ENCODE results near the gene YPEL5. TPM values are rescaled to one million over a fixed set of nuclear protein-coding genes. Genes with fewer than 3 reads are reported as not detected.

Gene YPEL5
- total RNA-seq, 1 donor from 2014 or later, result 71.5 TPM

GRCh38 chr2:30178618-30179434, 32.0 kb downstream of the YPEL5 start:
- Mint-ChIP-seq H3K27me3 (ENCODE audit: unreplicated experiment) (peaks cover 2% of the 10 kb centered on the region), H3K9me3 (ENCODE audit: unreplicated experiment) (no peaks in the 10 kb centered on the region), H3K36me3 (ENCODE audit: unreplicated experiment) (no peaks in the 10 kb centered on the region), H3K4me3 (ENCODE audit: unreplicated experiment) (no peak overlapping the region), H3K27ac (ENCODE audit: unreplicated experiment) (no peak overlapping the region), H3K4me1 (ENCODE audit: low read depth, unreplicated experiment) (peaks cover 13% of the 10 kb centered on the region)
- DNase-seq, result no peak
- TF ChIP-seq CTCF (IDR thresholded peaks at IDR 0.05; ENCODE audit: partially characterized antibody, unreplicated experiment), result no peak

GRCh38 chr2:30179536-30179935, 32.7 kb downstream of the YPEL5 start:
- H3K4me1 Mint-ChIP-seq (ENCODE audit: low read depth, unreplicated experiment), result peaks cover 9% of the 10 kb centered on the region
- H3K27ac Mint-ChIP-seq (ENCODE audit: unreplicated experiment), result no peak overlapping the region
- H3K27me3 Mint-ChIP-seq (ENCODE audit: unreplicated experiment), result peaks cover 2% of the 10 kb centered on the region
- no peak for DNase-seq
- H3K4me3 Mint-ChIP-seq (ENCODE audit: unreplicated experiment), result no peak overlapping the region
- TF ChIP-seq CTCF (IDR thresholded peaks at IDR 0.05; ENCODE audit: partially characterized antibody, unreplicated experiment), result no peak
- no peaks in the 10 kb centered on the region for H3K9me3 Mint-ChIP-seq (ENCODE audit: unreplicated experiment)
- no peaks in the 10 kb centered on the region for H3K36me3 Mint-ChIP-seq (ENCODE audit: unreplicated experiment)

GRCh38 chr2:30180226-30180625, 33.4 kb downstream of the YPEL5 start:
- Mint-ChIP-seq H3K4me3 (ENCODE audit: unreplicated experiment) (no peak overlapping the region), H3K9me3 (ENCODE audit: unreplicated experiment) (no peaks in the 10 kb centered on the region), H3K27me3 (ENCODE audit: unreplicated experiment) (peaks cover 2% of the 10 kb centered on the region), H3K36me3 (ENCODE audit: unreplicated experiment) (no peaks in the 10 kb centered on the region), H3K27ac (ENCODE audit: unreplicated experiment) (no peak overlapping the region), H3K4me1 (ENCODE audit: low read depth, unreplicated experiment) (peaks cover 4% of the 10 kb centered on the region)
- TF ChIP-seq CTCF (IDR thresholded peaks at IDR 0.05; ENCODE audit: partially characterized antibody, unreplicated experiment), result no peak
- no peak for DNase-seq

- H3K36me3 Mint-ChIP-seq (ENCODE audit: unreplicated experiment), result no peaks in the 10 kb centered on the region
These were observed 34.4 kb downstream of the YPEL5 start for GRCh38 chr2:30181176-30181575.

More at GRCh38 chr2:30181176-30181575, 34.4 kb downstream of the YPEL5 start:
- Mint-ChIP-seq H3K9me3 (ENCODE audit: unreplicated experiment) (peaks cover 2% of the 10 kb centered on the region), H3K27ac (ENCODE audit: unreplicated experiment) (no peak overlapping the region), H3K4me1 (ENCODE audit: low read depth, unreplicated experiment) (peaks cover 8% of the 10 kb centered on the region), H3K4me3 (ENCODE audit: unreplicated experiment) (no peak overlapping the region), H3K27me3 (ENCODE audit: unreplicated experiment) (peaks cover 2% of the 10 kb centered on the region)
- TF ChIP-seq CTCF (IDR thresholded peaks at IDR 0.05; ENCODE audit: partially characterized antibody, unreplicated experiment), result no peak
- no peak for DNase-seq

Measured in glutamatergic neuron (in vitro differentiated cells).